Prostate gland (tissue), 2 donors: ENCODE results near the gene FOXD2.
"Not testable (repeated sequence)": the region's sequence is repeated elsewhere in the genome, so short reads cannot be mapped to it uniquely, and the experiment has no call there.

Experiments
- POLR2A ChIP-seq: fragments of 450-650 bp; IDR thresholded peaks from one replicate; pipeline ENCODE4 v1.6.1; 2016; ENCODE audit warnings: antibody characterized with exemption, mild to moderate bottlenecking
- TF ChIP-seq, protein P1 (sequence below), 4 experiments: fragments of 200-600 bp in 2 of 4; fragments of 450-650 bp in 2 of 4; sonication (generic) in 2 of 4; IDR thresholded peaks; 1 replicate in 3 of 4; 2 replicates in 1 of 4; pipeline ENCODE4 v1.5.1; 2016 to 2019; ENCODE audit warnings: antibody characterized with exemption in 4 of 4, mild to moderate bottlenecking in 2 of 4, moderate library complexity in 2 of 4

DNA sequence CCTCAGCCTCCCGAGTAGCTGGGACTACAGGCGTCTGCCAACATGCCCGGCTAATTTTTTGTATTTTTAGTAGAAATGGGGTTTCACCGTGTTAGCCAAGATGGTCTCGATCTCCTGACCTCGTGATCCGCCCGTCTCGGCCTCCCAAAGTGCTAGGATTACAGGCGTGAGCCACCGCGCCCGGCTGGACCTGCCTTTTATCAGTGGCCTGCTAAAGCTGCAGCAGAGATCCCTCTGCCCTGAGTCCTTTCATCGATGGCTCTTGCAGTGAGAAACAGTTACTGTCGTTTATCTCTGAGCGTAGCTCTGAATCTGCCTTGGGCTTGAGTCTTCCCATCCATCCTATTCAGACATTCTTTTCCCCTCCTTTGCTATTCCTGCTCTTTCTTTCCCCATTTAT is 19.7 kb downstream of the FOXD2 start:
- TF ChIP-seq, protein P1, sequence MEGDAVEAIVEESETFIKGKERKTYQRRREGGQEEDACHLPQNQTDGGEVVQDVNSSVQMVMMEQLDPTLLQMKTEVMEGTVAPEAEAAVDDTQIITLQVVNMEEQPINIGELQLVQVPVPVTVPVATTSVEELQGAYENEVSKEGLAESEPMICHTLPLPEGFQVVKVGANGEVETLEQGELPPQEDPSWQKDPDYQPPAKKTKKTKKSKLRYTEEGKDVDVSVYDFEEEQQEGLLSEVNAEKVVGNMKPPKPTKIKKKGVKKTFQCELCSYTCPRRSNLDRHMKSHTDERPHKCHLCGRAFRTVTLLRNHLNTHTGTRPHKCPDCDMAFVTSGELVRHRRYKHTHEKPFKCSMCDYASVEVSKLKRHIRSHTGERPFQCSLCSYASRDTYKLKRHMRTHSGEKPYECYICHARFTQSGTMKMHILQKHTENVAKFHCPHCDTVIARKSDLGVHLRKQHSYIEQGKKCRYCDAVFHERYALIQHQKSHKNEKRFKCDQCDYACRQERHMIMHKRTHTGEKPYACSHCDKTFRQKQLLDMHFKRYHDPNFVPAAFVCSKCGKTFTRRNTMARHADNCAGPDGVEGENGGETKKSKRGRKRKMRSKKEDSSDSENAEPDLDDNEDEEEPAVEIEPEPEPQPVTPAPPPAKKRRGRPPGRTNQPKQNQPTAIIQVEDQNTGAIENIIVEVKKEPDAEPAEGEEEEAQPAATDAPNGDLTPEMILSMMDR (IDR thresholded peaks at IDR 0.05), result not testable (repeated sequence)
- TF ChIP-seq POLR2A, result not testable (repeated sequence)
